HepG2 (cell line): ENCODE data around the gene DPP6. TPM values are rescaled to one million over a fixed set of nuclear protein-coding genes. Genes with fewer than 3 reads are reported as not detected.

ENCODE experiments used
- ATAC-seq: fragments of 200-7000 bp; cut with Tn5 transposase; 3 replicates; pipeline ENCODE4 v1.9.1; 2020; ENCODE audit warnings: mild to moderate bottlenecking, moderate library complexity
- BruUV-seq: library from RNA; stranded (reverse); fragments of 400-500 nt; replicated peaks from 2 replicates; lab custom pipeline; 2021; lab: Mats Ljungman, UMichigan
- CTCF ChIA-PET: fragments of 300-600 bp; formaldehyde crosslinking; extraction: SDS; loops from one replicate; lab custom pipeline; 2021; ENCODE audit warnings: low total read pairs, inconsistent platforms, low intra/inter-chr PET ratio; lab: Yijun Ruan, JAX
- POLR2A ChIA-PET: fragments of 350-600 bp; sonication (Branson Sonifier 250); formaldehyde crosslinking; loops from one replicate; lab custom pipeline; 2020; ENCODE audit warnings: antibody characterized with exemption, inconsistent platforms; lab: Yijun Ruan, JAX
- DNase-seq: peaks from one replicate; pipeline ENCODE4 v3.0.0-alpha.2; 2015; ENCODE audit warnings: low spot score
- FAIRE-seq: peaks from 3 replicates; lab custom pipeline; 2011; peaks lifted over from hg19 to GRCh38; lab: Jason Lieb, UNC
- H2AFZ ChIP-seq: one replicate; pipeline ENCODE4 v1.6.1; 2011; ENCODE audit warnings: low read length, inconsistent platforms
- H3K27ac ChIP-seq: fragments of 300-600 bp; 3 replicates; pipeline ENCODE4 v1.8.0; 2011; ENCODE audit warnings: mixed run types, mild to moderate bottlenecking, mixed read lengths, low read length, inconsistent platforms; ENCODE audit not compliant: insufficient read depth; ENCODE audit errors: extremely low read length
- H3K27me3 ChIP-seq, 2 experiments: fragments of 200-600 bp in 1 of 2; 2 replicates in 1 of 2; 3 replicates in 1 of 2; pipeline versions ENCODE4 v1.6.0 to v1.8.0; 2011; ENCODE audit warnings: low read length in 2 of 2, mild to moderate bottlenecking in 2 of 2, moderate library complexity in 2 of 2, inconsistent platforms in 1 of 2; ENCODE audit not compliant: insufficient read depth in 2 of 2, control insufficient read depth in 1 of 2
- H3K36me3 ChIP-seq, 2 experiments: fragments of 200-600 bp in 1 of 2; replicated peaks in 1 of 2; 2 replicates in 1 of 2; 3 replicates in 1 of 2; pipeline versions ENCODE4 v1.5.1 to v1.8.0; 2011; ENCODE audit warnings: low read length in 2 of 2, inconsistent platforms in 1 of 2; ENCODE audit not compliant: insufficient read depth in 2 of 2, control insufficient read depth in 1 of 2
- H3K4me1 ChIP-seq: 2 replicates; pipeline ENCODE4 v1.5.1; 2012; ENCODE audit warnings: low read length, inconsistent platforms; ENCODE audit not compliant: insufficient read depth
- H3K4me2 ChIP-seq: 2 replicates; pipeline ENCODE4 v1.6.0; 2011; ENCODE audit warnings: low read depth, low read length, inconsistent platforms
- H3K4me3 ChIP-seq, 3 experiments: fragments of 200-600 bp in 1 of 3; sonication (generic), shearing (Covaris generic) in 1 of 3; replicated peaks in 1 of 3; 2 replicates each; pipeline ENCODE4 v1.5.1; 2011 to 2016; ENCODE audit warnings: low read length in 3 of 3, inconsistent platforms in 2 of 3, low read depth in 2 of 3, mild to moderate bottlenecking in 2 of 3, control low read depth in 1 of 3, mixed read lengths in 1 of 3; ENCODE audit not compliant: insufficient read depth in 1 of 3
- H3K79me2 ChIP-seq: one replicate; pipeline ENCODE4 v1.6.1; 2011; ENCODE audit warnings: low read length, inconsistent platforms; ENCODE audit not compliant: insufficient read depth
- H3K9ac ChIP-seq: 2 replicates; pipeline ENCODE4 v1.6.0; 2011; ENCODE audit warnings: mild to moderate bottlenecking, low read depth, low read length, inconsistent platforms; ENCODE audit not compliant: insufficient read depth
- H3K9me3 ChIP-seq: 2 replicates; pipeline ENCODE4 v1.5.1; 2012; ENCODE audit warnings: mild to moderate bottlenecking, low read length
- H4K20me1 ChIP-seq: 2 replicates; pipeline ENCODE4 v1.6.0; 2011; ENCODE audit warnings: inconsistent platforms, mild to moderate bottlenecking, low read length, moderate library complexity; ENCODE audit not compliant: insufficient read depth
- ETV6 ChIP-seq: sonication (generic); formaldehyde crosslinking; conservative IDR thresholded peaks from 2 replicates; pipeline ENCODE4 v1.4.0; 2020; ENCODE audit warnings: missing genetic modification reagents
- MBD4 ChIP-seq: IDR thresholded peaks from 2 replicates; pipeline ENCODE4 v1.6.1; 2012; ENCODE audit warnings: low read length, inconsistent platforms, borderline replicate concordance
- PAXIP1 ChIP-seq: sonication (generic); formaldehyde crosslinking; conservative IDR thresholded peaks from 2 replicates; pipeline ENCODE4 v1.4.0; 2020; ENCODE audit warnings: mild to moderate bottlenecking, missing genetic modification reagents, moderate library complexity
- RFX3 ChIP-seq: IDR thresholded peaks from 2 replicates; pipeline ENCODE4 v1.6.1; 2016; ENCODE audit warnings: missing biosample characterization, missing genetic modification reagents
- XRCC5 ChIP-seq: fragments of 200-400 bp; formaldehyde crosslinking; optimal IDR thresholded peaks from 2 replicates; pipeline ENCODE3; 2017; ENCODE audit warnings: mild to moderate bottlenecking, low read length
- ZMYM2 ChIP-seq: sonication (generic); formaldehyde crosslinking; IDR thresholded peaks from 2 replicates; pipeline ENCODE4 v1.8.0; 2022; ENCODE audit warnings: mild to moderate bottlenecking, missing genetic modification reagents
- ZNF572 ChIP-seq: sonication (generic); formaldehyde crosslinking; IDR thresholded peaks from 2 replicates; pipeline ENCODE4 v1.5.1; 2020; ENCODE audit warnings: mild to moderate bottlenecking, missing genetic modification reagents
- ZNF776 ChIP-seq: sonication (generic); formaldehyde crosslinking; IDR thresholded peaks from 2 replicates; pipeline ENCODE4 v1.4.0; 2020; ENCODE audit warnings: mild to moderate bottlenecking, missing genetic modification reagents
- ZSCAN12 ChIP-seq: sonication (generic); formaldehyde crosslinking; IDR thresholded peaks from 2 replicates; pipeline ENCODE4 v1.9.0; 2021; ENCODE audit warnings: mild to moderate bottlenecking, missing genetic modification reagents
- WGBS: methylation state at CpG from one replicate; pipeline ENCODE4 v1.1.6; 2017; ENCODE audit warnings: low lambda C conversion rate; 5-methylcytosine and 5-hydroxymethylcytosine counted together
- in situ Hi-C: cut with HindIII; loops from 2 replicates; pipeline ENCODE4 v1.10.0; 2017; ENCODE audit warnings: low pct_unique_long_range_greater_than_20kb; ENCODE audit not compliant: extremely low pct_ligation_motif_present
- intact Hi-C: fragments of 100-400 bp; cut with micrococcal nuclease; formaldehyde crosslinking; loops from one replicate; pipeline ENCODE4 v1.10.0; 2022; ENCODE audit not compliant: unreplicated experiment
- polyA plus RNA-seq, 8 experiments: library from polyadenylated mRNA; depleted of rRNA in 3 of 8; stranded (reverse) in 7 of 8; unstranded in 1 of 8; fragments of >200 nt; fragmentation: Illumina TruSeq in 4 of 8; extraction: Trizol in 4 of 8; gene quantifications; 2 replicates each; pipeline versions ENCODE4 v1.2.1 to v1.2.3, GENCODE V29; 2011 to 2016; ENCODE audit warnings: low read depth in 4 of 8, missing spikeins in 1 of 8, mixed read lengths in 1 of 8; ENCODE audit not compliant: insufficient read depth in 1 of 8
- total RNA-seq, 5 experiments: library from RNA; depleted of rRNA; stranded (reverse); fragments of >200 nt; fragmentation: Illumina TruSeq; extraction: Trizol; gene quantifications; 2 replicates each; pipeline ENCODE4 v1.2.3, GENCODE V29; 2016; ENCODE audit warnings: low read depth in 1 of 5
- TF ChIP-seq, protein P1 (sequence below): sonication (generic); formaldehyde crosslinking; IDR thresholded peaks from 2 replicates; pipeline ENCODE4 v1.5.1; 2020; ENCODE audit warnings: mild to moderate bottlenecking, missing genetic modification reagents, moderate library complexity
- TF ChIP-seq, protein P2 (sequence below): sonication (generic); formaldehyde crosslinking; IDR thresholded peaks from 2 replicates; pipeline ENCODE4 v1.4.0; 2020; ENCODE audit warnings: missing genetic modification reagents, mild to moderate bottlenecking, borderline replicate concordance

The DPP6 gene
- total and polyA plus RNA-seq, 2 of the 13 experiments (the other 11 are each of a cell fraction or from before 2014, with no cell fraction given): not detected

GRCh38 chr7:154721086-154721485 is 668.9 kb downstream of the DPP6 start:
- intact Hi-C loops (no loop called here), in situ Hi-C loops (no loop called here)
- no TSS peak for BruUV-seq
- ATAC-seq (no peak), DNase-seq (no peak), FAIRE-seq (no peak)
- H3K4me3 ChIP-seq: no peak overlapping the region
- no peaks in the 10 kb centered on the region for H3K4me1 ChIP-seq
- CTCF ChIA-PET: no interaction called here
- no peaks in the 10 kb centered on the region for H3K79me2 ChIP-seq
- H3K4me2 ChIP-seq: no peak overlapping the region
- H4K20me1 ChIP-seq: no peaks in the 10 kb centered on the region
- no peaks in the 10 kb centered on the region for H3K36me3 ChIP-seq
- H3K9me3 ChIP-seq: peaks cover 13% of the 10 kb centered on the region
- WGBS: 28% methylated on average over 7 of the region's 7 CpGs
- no peak overlapping the region for H2AFZ ChIP-seq
- TF ChIP-seq RFX3 (CRISPR knock-in tag): no peak
- no peak for TF ChIP-seq XRCC5
- TF ChIP-seq, protein P1, sequence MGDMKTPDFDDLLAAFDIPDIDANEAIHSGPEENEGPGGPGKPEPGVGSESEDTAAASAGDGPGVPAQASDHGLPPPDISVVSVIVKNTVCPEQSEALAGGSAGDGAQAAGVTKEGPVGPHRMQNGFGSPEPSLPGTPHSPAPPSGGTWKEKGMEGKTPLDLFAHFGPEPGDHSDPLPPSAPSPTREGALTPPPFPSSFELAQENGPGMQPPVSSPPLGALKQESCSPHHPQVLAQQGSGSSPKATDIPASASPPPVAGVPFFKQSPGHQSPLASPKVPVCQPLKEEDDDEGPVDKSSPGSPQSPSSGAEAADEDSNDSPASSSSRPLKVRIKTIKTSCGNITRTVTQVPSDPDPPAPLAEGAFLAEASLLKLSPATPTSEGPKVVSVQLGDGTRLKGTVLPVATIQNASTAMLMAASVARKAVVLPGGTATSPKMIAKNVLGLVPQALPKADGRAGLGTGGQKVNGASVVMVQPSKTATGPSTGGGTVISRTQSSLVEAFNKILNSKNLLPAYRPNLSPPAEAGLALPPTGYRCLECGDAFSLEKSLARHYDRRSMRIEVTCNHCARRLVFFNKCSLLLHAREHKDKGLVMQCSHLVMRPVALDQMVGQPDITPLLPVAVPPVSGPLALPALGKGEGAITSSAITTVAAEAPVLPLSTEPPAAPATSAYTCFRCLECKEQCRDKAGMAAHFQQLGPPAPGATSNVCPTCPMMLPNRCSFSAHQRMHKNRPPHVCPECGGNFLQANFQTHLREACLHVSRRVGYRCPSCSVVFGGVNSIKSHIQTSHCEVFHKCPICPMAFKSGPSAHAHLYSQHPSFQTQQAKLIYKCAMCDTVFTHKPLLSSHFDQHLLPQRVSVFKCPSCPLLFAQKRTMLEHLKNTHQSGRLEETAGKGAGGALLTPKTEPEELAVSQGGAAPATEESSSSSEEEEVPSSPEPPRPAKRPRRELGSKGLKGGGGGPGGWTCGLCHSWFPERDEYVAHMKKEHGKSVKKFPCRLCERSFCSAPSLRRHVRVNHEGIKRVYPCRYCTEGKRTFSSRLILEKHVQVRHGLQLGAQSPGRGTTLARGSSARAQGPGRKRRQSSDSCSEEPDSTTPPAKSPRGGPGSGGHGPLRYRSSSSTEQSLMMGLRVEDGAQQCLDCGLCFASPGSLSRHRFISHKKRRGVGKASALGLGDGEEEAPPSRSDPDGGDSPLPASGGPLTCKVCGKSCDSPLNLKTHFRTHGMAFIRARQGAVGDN: no peak
- TF ChIP-seq ZSCAN12 (CRISPR knock-in tag): no peak
- no peak for TF ChIP-seq ZMYM2 (CRISPR knock-in tag)
- TF ChIP-seq, protein P2, sequence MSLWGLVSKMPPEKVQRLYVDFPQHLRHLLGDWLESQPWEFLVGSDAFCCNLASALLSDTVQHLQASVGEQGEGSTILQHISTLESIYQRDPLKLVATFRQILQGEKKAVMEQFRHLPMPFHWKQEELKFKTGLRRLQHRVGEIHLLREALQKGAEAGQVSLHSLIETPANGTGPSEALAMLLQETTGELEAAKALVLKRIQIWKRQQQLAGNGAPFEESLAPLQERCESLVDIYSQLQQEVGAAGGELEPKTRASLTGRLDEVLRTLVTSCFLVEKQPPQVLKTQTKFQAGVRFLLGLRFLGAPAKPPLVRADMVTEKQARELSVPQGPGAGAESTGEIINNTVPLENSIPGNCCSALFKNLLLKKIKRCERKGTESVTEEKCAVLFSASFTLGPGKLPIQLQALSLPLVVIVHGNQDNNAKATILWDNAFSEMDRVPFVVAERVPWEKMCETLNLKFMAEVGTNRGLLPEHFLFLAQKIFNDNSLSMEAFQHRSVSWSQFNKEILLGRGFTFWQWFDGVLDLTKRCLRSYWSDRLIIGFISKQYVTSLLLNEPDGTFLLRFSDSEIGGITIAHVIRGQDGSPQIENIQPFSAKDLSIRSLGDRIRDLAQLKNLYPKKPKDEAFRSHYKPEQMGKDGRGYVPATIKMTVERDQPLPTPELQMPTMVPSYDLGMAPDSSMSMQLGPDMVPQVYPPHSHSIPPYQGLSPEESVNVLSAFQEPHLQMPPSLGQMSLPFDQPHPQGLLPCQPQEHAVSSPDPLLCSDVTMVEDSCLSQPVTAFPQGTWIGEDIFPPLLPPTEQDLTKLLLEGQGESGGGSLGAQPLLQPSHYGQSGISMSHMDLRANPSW (CRISPR knock-in tag): no peak
- no peak for TF ChIP-seq PAXIP1 (CRISPR knock-in tag)
- TF ChIP-seq ETV6 (CRISPR knock-in tag): no peak
- no peak for TF ChIP-seq ZNF776
- TF ChIP-seq ZNF572: no peak
- TF ChIP-seq MBD4: no peak
- H3K27ac ChIP-seq: no peak overlapping the region
- POLR2A ChIA-PET: no interaction called here
- peaks cover 0 to 2% of the 10 kb centered on the region in 2 experiments; a peak in 1 of 5 replicates for H3K27me3 ChIP-seq
- no peak overlapping the region for H3K9ac ChIP-seq
